ES-I3 (cell line): ENCODE data around the gene PEPD.
"Not testable (repeated sequence)": the region's sequence is repeated elsewhere in the genome, so short reads cannot be mapped to it uniquely, and the experiment has no call there.

Experiments used
- H3K36me3 ChIP-seq: 2 replicates; pipeline ENCODE4 v1.6.1; 2013; ENCODE audit warnings: mild to moderate bottlenecking, low read length, control low read depth, moderate library complexity; ENCODE audit not compliant: insufficient read depth
- H3K4me1 ChIP-seq: 2 replicates; pipeline ENCODE4 v1.6.1; 2013; ENCODE audit warnings: mild to moderate bottlenecking, control low read depth, low read length; ENCODE audit not compliant: insufficient read depth
- H3K9ac ChIP-seq: 2 replicates; pipeline ENCODE4 v1.6.1; 2013; ENCODE audit warnings: low read depth, mild to moderate bottlenecking, low read length, moderate library complexity
- H3K9me3 ChIP-seq: 2 replicates; pipeline ENCODE4 v1.6.1; 2013; ENCODE audit warnings: mild to moderate bottlenecking, low read length, moderate library complexity; ENCODE audit not compliant: control insufficient read depth, insufficient read depth

Gene PEPD

GRCh38 chr19:33492090-33492489 is 29.5 kb downstream of the PEPD start:
- Histone ChIP-seq H3K9ac (no peak overlapping the region), H3K36me3 (no peaks in the 10 kb centered on the region), H3K4me1 (no peaks in the 10 kb centered on the region), H3K9me3 (no peaks in the 10 kb centered on the region)

- H3K9me3 ChIP-seq, H3K36me3 ChIP-seq, H3K9ac ChIP-seq, H3K4me1 ChIP-seq: not testable (repeated sequence)
Observed at GRCh38 chr19:33490596-33490995, 31.0 kb downstream of the PEPD start.

DNA sequence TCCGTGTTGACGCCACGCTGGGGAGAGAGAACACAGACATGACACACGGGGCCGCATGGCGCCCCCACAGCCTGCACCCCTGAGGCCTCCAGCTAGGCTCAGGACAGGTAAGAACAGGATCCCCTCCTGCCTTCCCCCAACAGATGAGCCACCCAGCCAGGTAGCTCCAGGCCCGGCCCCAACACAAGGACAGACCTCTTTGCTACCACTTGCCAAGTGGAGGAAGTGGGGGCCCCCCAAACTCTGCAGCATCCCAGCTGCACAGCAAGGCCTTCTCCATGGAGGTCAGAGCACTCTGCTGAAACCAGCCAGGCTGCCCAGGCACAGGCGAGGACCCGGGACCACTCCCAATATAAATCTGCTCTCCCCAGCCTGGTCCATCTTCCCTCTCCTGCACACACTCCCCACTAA is 31.5 kb downstream of the PEPD start:
- H3K9me3 ChIP-seq = no peaks in the 10 kb centered on the region
- H3K36me3 ChIP-seq = no peaks in the 10 kb centered on the region
- no peaks in the 10 kb centered on the region for H3K4me1 ChIP-seq
- H3K9ac ChIP-seq = no peak overlapping the region

DNA sequence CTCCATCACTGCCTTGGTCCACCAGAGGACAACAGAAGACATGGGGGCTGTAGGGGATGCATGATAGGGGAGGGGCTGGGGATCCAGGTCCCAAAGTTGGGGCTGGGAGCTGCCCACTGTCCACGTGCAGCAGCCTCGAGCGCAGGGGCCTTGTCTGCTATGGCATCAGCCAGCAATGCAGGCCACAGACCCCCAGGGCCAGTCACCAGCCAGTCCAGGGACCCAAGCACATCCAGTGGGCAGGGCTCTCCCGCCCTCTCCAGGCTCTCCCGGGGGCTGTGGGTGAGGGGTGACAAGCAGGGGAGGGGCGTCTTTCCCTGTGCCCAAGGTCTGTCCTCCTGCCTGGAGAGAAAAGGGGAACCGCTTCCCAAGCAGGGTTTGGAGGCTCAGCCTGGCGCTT is 32.8 kb downstream of the PEPD start:
- Histone ChIP-seq H3K9ac (no peak overlapping the region), H3K4me1 (no peaks in the 10 kb centered on the region), H3K36me3 (no peaks in the 10 kb centered on the region), H3K9me3 (no peaks in the 10 kb centered on the region)

- Histone ChIP-seq H3K4me1 (no peaks in the 10 kb centered on the region), H3K36me3 (no peaks in the 10 kb centered on the region), H3K9me3 (0 out of 2 replicates have a peak, but pooled peaks cover 2% of the 10 kb centered on the region), H3K9ac (no peak overlapping the region)
Observed at GRCh38 chr19:33487901-33488800, 33.4 kb downstream of the PEPD start.

DNA sequence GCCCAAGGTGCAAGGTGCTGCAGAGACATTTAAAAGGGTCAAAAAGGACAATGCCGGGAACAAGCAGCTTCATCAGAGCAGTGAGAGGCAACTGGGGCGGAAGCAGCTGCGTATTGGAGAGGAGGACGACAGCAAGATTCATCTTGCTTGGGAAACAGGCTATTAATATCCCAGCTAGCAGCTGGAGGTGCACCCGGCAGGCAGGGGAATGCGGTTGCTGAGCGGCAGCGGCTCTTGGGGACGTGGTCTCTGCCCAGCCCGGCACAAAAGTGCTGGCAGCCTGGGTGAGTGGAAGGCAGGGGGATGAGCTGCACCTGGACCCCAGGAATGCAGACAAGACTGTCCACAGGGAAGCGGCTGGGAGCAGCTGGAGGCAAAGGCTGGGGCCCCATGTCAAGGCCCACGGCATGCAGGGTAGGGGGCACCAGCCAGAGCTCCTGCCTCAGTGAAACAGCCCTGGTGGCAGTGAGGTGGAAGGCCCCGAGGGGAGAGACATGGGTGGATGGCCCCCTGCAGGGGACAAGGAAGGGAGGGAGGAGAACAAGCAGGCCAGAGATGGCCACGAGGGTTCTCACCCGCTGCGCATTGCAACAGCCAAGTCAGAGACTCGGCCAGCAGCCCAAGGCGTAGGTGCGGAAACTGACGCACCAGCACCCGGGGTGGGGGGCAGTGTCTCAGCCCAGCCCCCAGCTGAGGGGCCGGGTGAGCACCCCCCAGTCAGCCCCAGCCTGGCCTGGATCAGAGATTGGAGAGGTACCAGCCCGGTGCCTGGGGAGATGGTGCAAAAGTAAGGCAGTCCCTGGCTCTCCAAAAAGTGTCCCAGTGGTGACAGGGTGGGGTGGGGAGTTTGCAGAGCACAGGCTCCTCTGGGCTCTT is 34.4 kb downstream of the PEPD start:
- no peaks in the 10 kb centered on the region for H3K36me3 ChIP-seq
- H3K9ac ChIP-seq = no peak overlapping the region
- H3K9me3 ChIP-seq = 0 out of 2 replicates have a peak, but pooled peaks cover 3% of the 10 kb centered on the region
- H3K4me1 ChIP-seq = no peaks in the 10 kb centered on the region

DNA sequence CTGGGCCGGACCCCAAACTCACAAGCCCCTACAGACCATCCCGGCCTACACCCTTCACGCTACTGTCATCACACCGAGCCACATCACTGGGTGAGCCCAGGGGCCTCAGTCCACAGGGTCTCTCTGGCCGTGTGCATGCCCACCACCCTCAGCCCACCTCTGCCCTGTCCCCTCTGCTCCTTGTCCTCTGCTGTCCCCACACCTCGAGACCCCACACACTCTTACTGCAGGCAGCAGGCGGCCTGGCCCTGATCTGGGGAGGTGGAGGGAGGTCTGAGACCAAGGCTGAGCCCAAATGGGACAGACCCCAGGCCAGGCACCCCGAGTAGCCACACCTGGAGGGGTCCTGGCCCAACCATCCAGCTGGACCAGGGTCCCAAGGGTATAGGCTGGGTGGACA is 35.2 kb downstream of the PEPD start:
- H3K4me1 ChIP-seq = no peaks in the 10 kb centered on the region
- 0 out of 2 replicates have a peak, but pooled peaks cover 3% of the 10 kb centered on the region for H3K9me3 ChIP-seq
- H3K9ac ChIP-seq = no peak overlapping the region
- H3K36me3 ChIP-seq = no peaks in the 10 kb centered on the region

- no peaks in the 10 kb centered on the region for H3K36me3 ChIP-seq
- no peaks in the 10 kb centered on the region for H3K4me1 ChIP-seq
- H3K9me3 ChIP-seq = 0 out of 2 replicates have a peak, but pooled peaks cover 3% of the 10 kb centered on the region
Observed at GRCh38 chr19:33484226-33484774, 37.3 kb downstream of the PEPD start.

GRCh38 chr19:33482476-33482875 is 39.1 kb downstream of the PEPD start:
- Histone ChIP-seq H3K36me3 (no peaks in the 10 kb centered on the region), H3K9me3 (0 out of 2 replicates have a peak, but pooled peaks cover 3% of the 10 kb centered on the region), H3K4me1 (no peaks in the 10 kb centered on the region), H3K9ac (no peak overlapping the region)

More at GRCh38 chr19:33484226-33484774, 37.3 kb downstream of the PEPD start:
- H3K9ac ChIP-seq = no peak overlapping the region

DNA sequence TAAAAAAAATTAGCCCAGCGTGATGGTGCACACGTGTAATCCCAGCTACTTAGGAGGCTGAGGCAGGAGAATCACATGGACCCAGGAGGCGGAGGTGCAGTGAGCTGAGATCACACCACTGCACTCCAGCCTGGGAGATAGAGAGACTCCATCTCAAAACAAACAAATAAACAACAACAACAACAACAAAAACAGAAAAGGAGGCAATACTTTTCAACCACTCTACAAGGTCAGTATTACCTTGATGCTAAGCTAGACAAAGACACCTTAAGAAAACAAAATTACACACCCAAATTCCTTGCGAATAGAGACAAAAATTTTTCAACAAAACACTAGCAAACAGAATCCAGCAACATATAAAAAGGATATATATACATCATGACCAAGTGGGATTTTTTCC is 39.7 kb downstream of the PEPD start:
- Histone ChIP-seq H3K9ac (no peak overlapping the region), H3K36me3 (no peaks in the 10 kb centered on the region), H3K4me1 (no peaks in the 10 kb centered on the region), H3K9me3 (0 out of 2 replicates have a peak, but pooled peaks cover 3% of the 10 kb centered on the region)

- H3K4me1 ChIP-seq, H3K9me3 ChIP-seq, H3K9ac ChIP-seq, H3K36me3 ChIP-seq: not testable (repeated sequence)
Observed at GRCh38 chr19:33479570-33479969, 42.0 kb downstream of the PEPD start.

DNA sequence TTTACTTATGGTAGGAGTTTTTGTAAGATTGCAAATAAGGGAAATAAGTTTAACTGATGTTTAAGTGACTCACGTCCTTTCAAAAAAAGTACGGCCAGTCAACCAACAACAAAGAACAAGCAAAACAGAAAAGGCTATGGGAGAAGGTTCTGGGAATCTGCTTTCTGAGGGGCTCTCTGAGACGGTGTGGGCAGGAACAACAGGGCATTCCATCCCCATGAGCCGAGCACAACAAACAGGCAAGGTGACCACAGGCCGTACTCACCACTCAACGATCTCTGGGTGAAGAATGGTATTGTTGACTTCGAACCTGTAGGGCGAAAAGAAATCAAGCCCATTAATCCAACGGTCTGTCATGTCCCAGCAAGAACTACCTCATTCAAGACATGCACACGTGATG is 43.8 kb downstream of the PEPD start:
- Histone ChIP-seq H3K4me1 (peaks cover 12% of the 10 kb centered on the region), H3K9me3 (no peaks in the 10 kb centered on the region), H3K36me3 (no peaks in the 10 kb centered on the region), H3K9ac (no peak overlapping the region)

DNA sequence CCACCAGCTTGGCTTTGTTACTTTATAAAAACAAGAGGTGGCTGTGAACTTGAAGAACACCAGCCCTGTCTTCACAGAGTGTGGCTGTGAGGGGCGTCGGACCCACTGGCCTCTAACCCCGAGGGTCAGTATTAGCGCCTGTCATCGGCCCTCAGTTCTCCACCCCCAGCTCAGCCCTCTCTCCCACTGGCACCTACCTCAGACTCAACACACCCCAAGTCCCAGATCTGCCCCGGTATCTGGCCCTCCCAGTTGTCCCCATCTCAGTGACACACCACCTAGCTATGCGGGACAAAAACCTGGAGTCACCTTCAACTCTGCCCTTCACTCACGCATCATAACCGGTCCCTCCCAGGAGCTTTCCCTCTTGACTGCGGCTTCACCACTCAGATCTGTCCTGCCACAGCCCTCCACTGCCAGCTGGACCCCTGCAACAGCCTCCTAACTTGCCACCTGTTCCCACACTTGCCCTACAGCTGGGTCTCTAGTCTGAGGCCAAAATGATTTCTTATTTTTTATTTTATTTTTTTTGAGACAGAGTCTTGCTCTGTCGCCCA is 45.4 kb downstream of the PEPD start:
- H3K4me1 ChIP-seq = peaks cover 14% of the 10 kb centered on the region
- H3K9ac ChIP-seq = no peak overlapping the region
- no peaks in the 10 kb centered on the region for H3K36me3 ChIP-seq
- H3K9me3 ChIP-seq = no peaks in the 10 kb centered on the region

DNA sequence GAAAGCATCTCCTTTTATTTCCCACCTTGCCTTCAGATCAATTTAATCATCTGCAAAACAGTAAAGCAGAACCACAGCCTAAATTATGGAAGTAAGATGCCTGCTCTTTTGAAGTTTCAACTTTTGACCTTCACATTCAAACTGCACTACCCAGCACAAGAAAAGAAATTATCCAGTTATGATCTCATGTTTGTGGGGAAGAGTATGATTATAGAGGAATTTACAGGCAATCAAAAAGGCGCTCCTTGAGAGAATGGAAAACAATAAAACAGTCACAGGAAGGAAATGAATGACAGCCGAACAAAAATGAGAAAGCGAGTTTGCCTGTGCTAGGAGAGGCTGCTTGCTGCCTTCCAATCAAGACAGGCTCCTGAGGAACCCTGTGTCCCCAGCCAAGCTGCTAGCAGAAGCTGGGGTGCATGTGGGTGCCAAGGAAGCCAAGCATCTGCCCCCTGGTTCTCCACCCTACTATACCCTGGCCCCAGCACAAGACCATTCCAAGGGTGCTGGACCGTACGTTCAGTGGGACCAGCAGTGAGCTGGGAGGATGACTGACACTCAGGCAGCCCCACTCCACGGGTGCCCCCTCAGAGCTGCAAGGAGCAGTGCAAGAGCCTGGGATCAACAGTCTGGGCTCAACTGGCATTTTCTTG is 47.8 kb downstream of the PEPD start:
- no peaks in the 10 kb centered on the region for H3K9me3 ChIP-seq
- peaks cover 14% of the 10 kb centered on the region for H3K4me1 ChIP-seq
- H3K9ac ChIP-seq = no peak overlapping the region
- H3K36me3 ChIP-seq = no peaks in the 10 kb centered on the region
